ENCODE results near the gene CD27.
A peak's percentile ranks its signal among the peaks of the same experiment; 100 is the strongest.

CD27 gene

GRCh38 chr12:6423267-6424007 lies 21.3 kb upstream of the CD27 start (continued):
- TF ChIP-seq SNAI2 (CRISPR knock-in tag; IDR thresholded peaks at IDR 0.05) (no peak), PPARA (CRISPR knock-in tag; IDR thresholded peaks at IDR 0.05; ENCODE audit: borderline replicate concordance) (no peak), ARNTL (CRISPR knock-in tag; IDR thresholded peaks at IDR 0.05; ENCODE audit: borderline replicate concordance, low read depth) (no peak), ISL1 (CRISPR knock-in tag; IDR thresholded peaks at IDR 0.05) (no peak)

- peak; percentile 46 for ATAC-seq
- no peak for TF ChIP-seq ZNF70 (CRISPR knock-in tag; IDR thresholded peaks at IDR 0.05)
- TF ChIP-seq OSR1 (CRISPR knock-in tag; IDR thresholded peaks at IDR 0.05), result no peak
- TF ChIP-seq CSDC2 (CRISPR knock-in tag; IDR thresholded peaks at IDR 0.05), result no peak
- no peak for TF ChIP-seq ZNF565 (CRISPR knock-in tag; conservative IDR thresholded peaks at IDR 0.05; ENCODE audit: low read depth)
- TF ChIP-seq TSHZ2 (CRISPR knock-in tag; IDR thresholded peaks at IDR 0.05), result no peak
- no peak for TF ChIP-seq ZNF8 (CRISPR knock-in tag; IDR thresholded peaks at IDR 0.05)
- no peak for TF ChIP-seq CREB5 (CRISPR knock-in tag; IDR thresholded peaks at IDR 0.05; ENCODE audit: low read depth)
- TF ChIP-seq ESRRG (CRISPR knock-in tag; IDR thresholded peaks at IDR 0.05), result no peak
- no peak for TF ChIP-seq ZC3H10 (CRISPR knock-in tag; IDR thresholded peaks at IDR 0.05)
- TF ChIP-seq GLIS3 (CRISPR knock-in tag; IDR thresholded peaks at IDR 0.05), result no peak
- no peak for TF ChIP-seq RARB (CRISPR knock-in tag; IDR thresholded peaks at IDR 0.05)
- no peak for TF ChIP-seq PPARA (CRISPR knock-in tag; IDR thresholded peaks at IDR 0.05; ENCODE audit: borderline replicate concordance)
- TF ChIP-seq TCF4 (CRISPR knock-in tag; IDR thresholded peaks at IDR 0.05; ENCODE audit: borderline replicate concordance), result no peak
- TF ChIP-seq CSRNP3 (CRISPR knock-in tag; IDR thresholded peaks at IDR 0.05), result no peak
- no peak for TF ChIP-seq BACH2 (CRISPR knock-in tag; IDR thresholded peaks at IDR 0.05; ENCODE audit: borderline replicate concordance)
- TF ChIP-seq POU6F1 (CRISPR knock-in tag; IDR thresholded peaks at IDR 0.05; ENCODE audit: borderline replicate concordance, low read depth), result no peak
- no peak for TF ChIP-seq TOX (CRISPR knock-in tag; IDR thresholded peaks at IDR 0.05; ENCODE audit: borderline replicate concordance)
Measured at GRCh38 chr12:6424008-6424347, 20.8 kb upstream of the CD27 start.

- ATAC-seq, result no peak
- TF ChIP-seq ZNF70 (CRISPR knock-in tag; IDR thresholded peaks at IDR 0.05), result no peak
Measured at GRCh38 chr12:6424866-6425265, 19.9 kb upstream of the CD27 start.

- no peak for ATAC-seq
- TF ChIP-seq PPARA (CRISPR knock-in tag; IDR thresholded peaks at IDR 0.05; ENCODE audit: borderline replicate concordance) (no peak), OSR1 (CRISPR knock-in tag; IDR thresholded peaks at IDR 0.05) (no peak), ISL1 (CRISPR knock-in tag; IDR thresholded peaks at IDR 0.05) (no peak)
Measured at GRCh38 chr12:6425590-6426531, 18.9 kb upstream of the CD27 start.

All from SK-N-SH treated with all-trans-retinoic acid at 6 μM for 48 hours (cell line).